Activated CD4-positive, alpha-beta T cell treated with anti-CD3 and anti-CD28 coated beads for 36 hours (primary cell): ENCODE data around the gene PLEKHH1. TPM values are rescaled to one million over a fixed set of nuclear protein-coding genes. Genes with fewer than 3 reads are reported as not detected.

Experiments
- ATAC-seq: fragments of 200-7000 bp; cut with Tn5 transposase; one replicate; pipeline ENCODE4 v1.10.0; 2021; ENCODE audit warnings: mild to moderate bottlenecking, moderate library complexity
- CTCF ChIA-PET: fragments of 350-600 bp; sonication (Branson Sonifier 250); formaldehyde crosslinking; loops from one replicate; lab custom pipeline; 2021; ENCODE audit warnings: antibody characterized with exemption; lab: Charles Lee
- POLR2A ChIA-PET: fragments of 350-600 bp; sonication (Branson Sonifier 250); formaldehyde crosslinking; loops from one replicate; lab custom pipeline; 2021; ENCODE audit warnings: antibody characterized with exemption, inconsistent platforms; lab: Charles Lee
- DNase-seq: peaks from one replicate; pipeline ENCODE4 v3.0.0-alpha.2; 2020
- H3K27ac Mint-ChIP-seq: one replicate; pipeline ENCODE4 v1.8.0; 2021; ENCODE audit warnings: mixed read lengths
- H3K27me3 Mint-ChIP-seq: one replicate; pipeline ENCODE4 v1.8.0; 2021; ENCODE audit warnings: mixed read lengths
- H3K36me3 Mint-ChIP-seq: one replicate; pipeline ENCODE4 v1.8.0; 2021; ENCODE audit warnings: low read depth, mixed read lengths
- H3K4me1 Mint-ChIP-seq: one replicate; pipeline ENCODE4 v1.8.0; 2021; ENCODE audit warnings: mixed read lengths
- H3K4me3 Mint-ChIP-seq: one replicate; pipeline ENCODE4 v1.8.0; 2021; ENCODE audit warnings: mild to moderate bottlenecking, moderate library complexity, mixed read lengths
- H3K9me3 Mint-ChIP-seq: one replicate; pipeline ENCODE4 v1.8.0; 2021; ENCODE audit warnings: low read depth, mixed read lengths
- intact Hi-C, 2 experiments: fragments of 100-400 bp; cut with DNase I in 1 of 2; cut with micrococcal nuclease in 1 of 2; formaldehyde crosslinking; loops; one replicate each; pipeline versions ENCODE4 v1.14.2 to v1.15.1; 2022 to 2024; cut with DNase I, micrococcal nuclease
- total RNA-seq, 2 experiments: library from RNA; stranded (reverse); gene quantifications; one replicate each; pipeline ENCODE4 v1.2.3, GENCODE V29; 2021

PLEKHH1 gene
- total RNA-seq, 2 experiments from 2014 or later, result 4.1 to 5.7 TPM

GRCh38 chr14:67553547-67553946 lies 20.5 kb downstream of the PLEKHH1 start:
- Mint-ChIP-seq H3K27ac (no peak overlapping the region), H3K36me3 (no peaks in the 10 kb centered on the region), H3K9me3 (no peaks in the 10 kb centered on the region), H3K27me3 (no peaks in the 10 kb centered on the region), H3K4me1 (no peaks in the 10 kb centered on the region), H3K4me3 (no peak overlapping the region)
- intact Hi-C loops, result no loop called here
- DNase-seq, result no peak
- POLR2A ChIA-PET, result no interaction called here
- no peak for ATAC-seq
- CTCF ChIA-PET, result interaction anchor here (6.6 kb wide), 1 partner anchor 18 kb away, joined by 48 read pairs; no protein-coding TSS in a partner anchor

DNA sequence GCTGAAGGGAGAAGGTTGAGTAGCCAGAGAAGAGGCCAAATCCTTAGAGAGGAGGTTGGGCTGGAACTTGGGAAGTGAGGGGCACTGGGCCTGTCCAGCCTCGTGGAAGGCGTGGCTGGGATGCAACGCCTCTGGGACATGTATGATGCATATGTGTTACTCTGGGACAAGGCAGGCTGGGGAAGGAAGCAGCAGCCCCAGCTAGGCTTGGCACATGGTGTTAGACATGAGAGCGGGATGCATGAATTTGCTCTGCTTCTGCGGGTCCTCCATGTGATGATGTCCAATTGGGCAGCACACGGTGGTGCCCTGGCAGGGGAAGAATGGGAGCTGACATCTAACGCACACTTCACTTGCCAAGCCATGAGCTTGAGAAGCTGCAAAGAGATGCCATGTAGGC lies 21.3 kb downstream of the PLEKHH1 start:
- Mint-ChIP-seq H3K4me3 (no peak overlapping the region), H3K4me1 (no peaks in the 10 kb centered on the region), H3K36me3 (no peaks in the 10 kb centered on the region), H3K27me3 (no peaks in the 10 kb centered on the region), H3K9me3 (no peaks in the 10 kb centered on the region), H3K27ac (no peak overlapping the region)
- POLR2A ChIA-PET, result no interaction called here
- CTCF ChIA-PET, result interaction anchor here (0.7 to 6.6 kb wide), 6 partner anchors 11 to 298 kb away, joined by 3 to 48 read pairs (median 3); no protein-coding TSS in a partner anchor
- intact Hi-C loops, result no loop called here
- DNase-seq, result no peak
- ATAC-seq, result no peak

GRCh38 chr14:67555518-67556090 lies 22.5 kb downstream of the PLEKHH1 start:
- Mint-ChIP-seq H3K4me3 (no peak overlapping the region), H3K4me1 (no peaks in the 10 kb centered on the region), H3K27ac (no peak overlapping the region), H3K27me3 (no peaks in the 10 kb centered on the region), H3K9me3 (no peaks in the 10 kb centered on the region), H3K36me3 (no peaks in the 10 kb centered on the region)
- intact Hi-C loops, result no loop called here
- ATAC-seq, result no peak
- ChIA-PET CTCF (interaction anchor here (0.5 to 6.6 kb wide), 3 partner anchors 11 to 132 kb away, joined by 3 to 48 read pairs (median 3); no protein-coding TSS in a partner anchor), POLR2A (no interaction called here)
- DNase-seq, result no peak

GRCh38 chr14:67556671-67557070 lies 23.6 kb downstream of the PLEKHH1 start:
- DNase-seq, result no peak
- H3K36me3 Mint-ChIP-seq, result no peaks in the 10 kb centered on the region
- no peak overlapping the region for H3K4me3 Mint-ChIP-seq
- ChIA-PET CTCF (interaction anchor here (0.7 to 6.6 kb wide), 4 partner anchors 10 to 148 kb away, joined by 3 to 48 read pairs (median 3); no protein-coding TSS in a partner anchor), POLR2A (no interaction called here)
- no peak overlapping the region for H3K27ac Mint-ChIP-seq
- no peaks in the 10 kb centered on the region for H3K27me3 Mint-ChIP-seq
- intact Hi-C loops, result no loop called here
- ATAC-seq, result no peak
- no peaks in the 10 kb centered on the region for H3K9me3 Mint-ChIP-seq
- no peaks in the 10 kb centered on the region for H3K4me1 Mint-ChIP-seq

DNA sequence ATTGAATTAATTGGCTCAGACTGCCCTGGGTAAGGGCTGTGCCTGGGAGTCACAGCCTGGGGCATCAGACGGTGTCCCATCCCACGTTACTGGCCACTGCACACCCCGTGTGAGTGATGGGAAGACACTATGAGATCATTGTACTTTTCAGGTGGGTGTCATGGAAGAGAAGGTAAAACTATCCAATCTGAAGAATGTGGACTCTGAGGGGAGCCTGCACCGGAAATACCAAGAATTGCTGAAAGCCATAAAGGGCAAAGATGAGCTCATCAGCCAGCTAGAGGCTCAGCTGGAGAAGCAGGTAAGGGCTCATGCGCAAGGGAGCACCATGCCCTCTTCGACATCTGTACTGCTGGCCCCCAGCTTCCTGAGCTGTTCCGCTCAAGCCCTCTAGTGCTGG lies 24.0 kb downstream of the PLEKHH1 start:
- H3K36me3 Mint-ChIP-seq, result no peaks in the 10 kb centered on the region
- POLR2A ChIA-PET, result no interaction called here
- ATAC-seq (no peak), DNase-seq (no peak)
- no peaks in the 10 kb centered on the region for H3K9me3 Mint-ChIP-seq
- H3K4me1 Mint-ChIP-seq, result no peaks in the 10 kb centered on the region
- CTCF ChIA-PET, result interaction anchor here (0.7 to 6.6 kb wide), 4 partner anchors 10 to 128 kb away, joined by 3 to 48 read pairs (median 3); no protein-coding TSS in a partner anchor
- H3K4me3 Mint-ChIP-seq, result no peak overlapping the region
- no peaks in the 10 kb centered on the region for H3K27me3 Mint-ChIP-seq
- intact Hi-C loops, result no loop called here
- no peak overlapping the region for H3K27ac Mint-ChIP-seq

DNA sequence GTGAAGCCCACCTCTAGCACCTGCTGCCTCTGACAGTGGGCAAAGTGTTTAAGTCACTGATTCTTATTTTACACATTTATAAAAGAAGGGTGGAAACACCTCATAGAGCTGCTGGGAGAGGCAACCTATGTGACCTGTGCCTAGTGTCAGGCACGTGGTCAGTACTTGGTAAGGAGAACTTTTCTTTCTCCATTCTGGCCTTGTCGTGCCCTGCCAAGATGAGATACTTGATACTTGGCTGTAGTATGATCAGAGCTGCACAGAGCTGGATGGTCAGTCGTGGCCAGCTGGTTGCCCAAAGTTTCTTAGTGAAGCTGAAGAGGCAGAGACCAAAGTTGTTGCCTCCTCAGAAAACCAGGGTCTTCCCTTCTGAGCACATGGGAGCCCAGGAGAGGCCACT lies 24.6 kb downstream of the PLEKHH1 start:
- Mint-ChIP-seq H3K27me3 (no peaks in the 10 kb centered on the region), H3K36me3 (no peaks in the 10 kb centered on the region), H3K4me1 (no peaks in the 10 kb centered on the region), H3K9me3 (no peaks in the 10 kb centered on the region), H3K27ac (no peak overlapping the region), H3K4me3 (no peak overlapping the region)
- ChIA-PET POLR2A (no interaction called here), CTCF (interaction anchor here (0.8 to 6.6 kb wide), 4 partner anchors 9 to 133 kb away, joined by 3 to 48 read pairs (median 3); no protein-coding TSS in a partner anchor)
- ATAC-seq, result no peak
- intact Hi-C loops, result no loop called here
- DNase-seq, result no peak

DNA sequence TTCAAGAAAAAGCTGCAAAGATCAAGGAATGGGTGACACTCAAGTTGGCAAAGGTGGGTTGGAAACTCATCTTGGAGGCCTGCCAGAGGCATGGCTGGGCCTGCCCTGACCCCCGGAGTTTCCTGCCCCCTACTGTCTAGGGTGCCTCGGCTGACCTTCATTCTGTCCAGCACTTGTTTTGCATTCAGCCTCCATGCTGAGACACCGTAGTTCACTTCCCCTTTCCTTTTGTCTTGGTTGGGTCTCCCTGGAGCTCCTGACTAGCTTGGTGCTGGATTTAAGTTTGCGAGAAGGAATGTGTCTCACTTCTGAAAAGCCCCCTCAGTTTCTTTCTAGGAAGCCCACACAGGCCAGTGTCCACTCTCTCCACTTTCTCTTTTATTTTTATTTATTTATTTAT lies 26.5 kb downstream of the PLEKHH1 start:
- Mint-ChIP-seq H3K4me3 (no peak overlapping the region), H3K27ac (no peak overlapping the region), H3K9me3 (no peaks in the 10 kb centered on the region), H3K4me1 (no peaks in the 10 kb centered on the region), H3K27me3 (no peaks in the 10 kb centered on the region), H3K36me3 (no peaks in the 10 kb centered on the region)
- POLR2A ChIA-PET, result no interaction called here
- ATAC-seq (no peak), DNase-seq (no peak)
- CTCF ChIA-PET, result interaction anchor here (0.6 kb wide), 1 partner anchor 1572 kb away, joined by 5 read pairs; no protein-coding TSS in a partner anchor
- intact Hi-C loops, result no loop called here

GRCh38 chr14:67562025-67562775 lies 29.1 kb downstream of the PLEKHH1 start:
- POLR2A ChIA-PET, result no interaction called here
- no peak for ATAC-seq

DNA sequence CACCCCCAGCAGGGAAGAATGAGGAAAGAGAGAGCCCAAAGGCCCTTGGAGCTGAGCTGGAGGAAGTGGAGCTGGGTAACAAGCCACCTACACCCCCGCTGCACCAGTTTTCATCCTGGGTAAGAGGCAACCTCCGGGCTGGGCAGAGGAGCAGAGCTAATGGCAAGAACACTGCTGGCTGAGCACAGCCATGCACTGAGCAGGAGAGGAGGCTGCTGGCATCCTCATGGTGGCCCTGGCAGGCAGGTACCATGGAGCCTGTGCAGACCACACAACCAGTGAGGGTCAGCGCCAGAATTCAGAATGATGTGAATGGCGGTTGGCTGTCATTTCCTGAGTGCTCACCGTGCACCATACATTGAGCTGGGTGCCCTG lies 29.7 kb downstream of the PLEKHH1 start:
- intact Hi-C loops, result no loop called here
- Mint-ChIP-seq H3K36me3 (no peaks in the 10 kb centered on the region), H3K4me1 (no peaks in the 10 kb centered on the region), H3K4me3 (no peak overlapping the region), H3K27ac (no peak overlapping the region), H3K9me3 (no peaks in the 10 kb centered on the region), H3K27me3 (no peaks in the 10 kb centered on the region)
- POLR2A ChIA-PET, result no interaction called here
- CTCF ChIA-PET, result interaction anchor here (1.0 to 6.2 kb wide), 5 partner anchors 8 to 142 kb away, joined by 3 to 37 read pairs (median 4); partner anchors contain the start of gene PLEKHH1
- no peak for DNase-seq
- ATAC-seq, result no peak

More at GRCh38 chr14:67562025-67562775, 29.1 kb downstream of the PLEKHH1 start:
- H3K27ac Mint-ChIP-seq, result no peak overlapping the region
- intact Hi-C loops, result no loop called here
- no peaks in the 10 kb centered on the region for H3K27me3 Mint-ChIP-seq
- no peaks in the 10 kb centered on the region for H3K9me3 Mint-ChIP-seq
- no peak for DNase-seq
- CTCF ChIA-PET, result interaction anchor here (0.6 to 6.2 kb wide), 7 partner anchors 9 to 285 kb away, joined by 3 to 37 read pairs (median 3); partner anchors contain the start of gene PLEKHH1
- H3K4me3 Mint-ChIP-seq, result no peak overlapping the region
- H3K4me1 Mint-ChIP-seq, result no peaks in the 10 kb centered on the region
- H3K36me3 Mint-ChIP-seq, result no peaks in the 10 kb centered on the region

- ATAC-seq (no peak), DNase-seq (no peak)
- H3K27ac Mint-ChIP-seq, result no peak overlapping the region
- ChIA-PET CTCF (interaction anchor here (0.6 to 6.2 kb wide), 2 partner anchors 16 to 137 kb away, joined by 3 to 37 read pairs; no protein-coding TSS in a partner anchor), POLR2A (no interaction called here)
- H3K4me1 Mint-ChIP-seq, result no peaks in the 10 kb centered on the region
- no peak overlapping the region for H3K4me3 Mint-ChIP-seq
- H3K9me3 Mint-ChIP-seq, result no peaks in the 10 kb centered on the region
- H3K36me3 Mint-ChIP-seq, result no peaks in the 10 kb centered on the region
- H3K27me3 Mint-ChIP-seq, result no peaks in the 10 kb centered on the region
- intact Hi-C loops, result no loop called here
These were observed 31.1 kb downstream of the PLEKHH1 start for GRCh38 chr14:67564236-67564635.

GRCh38 chr14:67566908-67567307 lies 33.8 kb downstream of the PLEKHH1 start:
- ATAC-seq (no peak), DNase-seq (no peak)
- Mint-ChIP-seq H3K27me3 (peaks cover 3% of the 10 kb centered on the region), H3K36me3 (no peaks in the 10 kb centered on the region), H3K4me1 (no peaks in the 10 kb centered on the region), H3K4me3 (no peak overlapping the region), H3K27ac (no peak overlapping the region), H3K9me3 (no peaks in the 10 kb centered on the region)
- intact Hi-C loops, result no loop called here
- ChIA-PET CTCF (interaction anchor here (0.7 to 6.2 kb wide), 4 partner anchors 10 to 305 kb away, joined by 3 to 37 read pairs (median 3); no protein-coding TSS in a partner anchor), POLR2A (no interaction called here)
